ENCODE results near the gene SLC1A3. TPM values are rescaled to one million over a fixed set of nuclear protein-coding genes. Genes with fewer than 3 reads are reported as not detected.
A peak's percentile ranks its signal among the peaks of the same experiment; 100 is the strongest.

SLC1A3 gene
- total and polyA plus RNA-seq, 7 experiments from 2014 or later = 0.32 to 3.1 (median 0.62) TPM; not detected in 3

- Mint-ChIP-seq H3K9me3 (peaks cover 0 to 1% (median 0%) of the 10 kb centered on the region in 11 donors), H3K36me3 (no peaks in the 10 kb centered on the region), H3K4me3 (peak overlapping the region in 2 of 10 donors; percentile 6 to 63), H3K4me1 (peaks cover 7 to 14% (median 10%) of the 10 kb centered on the region in 7 donors), H3K27me3 (peaks cover 15 to 36% (median 33%) of the 10 kb centered on the region in 5 donors), H3K27ac (peak overlapping the region in 1 of 9 donors; percentile 25)
- H3K9me3 ChIP-seq (ENCODE audit: control insufficient read depth in 2 of 3, low read length in 3 of 3) = no peaks in the 10 kb centered on the region
- peak; percentile 70 for ATAC-seq
- ChIA-PET CTCF (interaction anchor here (0.9 kb wide), 1 partner anchor 12 kb away, joined by 4 read pairs; no protein-coding TSS in a partner anchor), POLR2A (no interaction called here)
- intact Hi-C loops (cut with micrococcal nuclease) = loop anchor here in 1 of 2 donors (1.0 to 10.0 kb wide), 3 partner anchors 281 to 618 kb away; no protein-coding TSS in a partner anchor
- no peaks in the 10 kb centered on the region for H3K27me3 ChIP-seq (ENCODE audit: control insufficient read depth in 2 of 2, insufficient read depth in 2 of 2, low read length in 2 of 2)
- no peaks in the 10 kb centered on the region for H3K36me3 ChIP-seq (ENCODE audit: control insufficient read depth in 2 of 3, insufficient read depth in 3 of 3, low read length in 3 of 3)
- peaks cover 5 to 8% of the 10 kb centered on the region in 2 donors for H3K4me1 ChIP-seq (ENCODE audit: control insufficient read depth in 2 of 2, insufficient read depth in 2 of 2, low read length in 2 of 2)
- H3K27ac ChIP-seq (ENCODE audit: low read depth, low read length) = no peak overlapping the region
- DNase-seq = peak in 2 of 9 donors; percentile 23 to 47
- no peak overlapping the region for H3K4me3 ChIP-seq (ENCODE audit: low read length)
Observed at GRCh38 chr5:36692791-36693763, 86.7 kb downstream of the SLC1A3 start.

- no peak overlapping the region for H3K27ac ChIP-seq (ENCODE audit: low read depth, low read length)
- Mint-ChIP-seq H3K27ac (no peak overlapping the region), H3K9me3 (peaks cover 0 to 1% (median 0%) of the 10 kb centered on the region in 11 donors), H3K27me3 (peaks cover 15 to 36% (median 26%) of the 10 kb centered on the region in 5 donors), H3K4me3 (no peak overlapping the region), H3K4me1 (peaks cover 7 to 14% (median 10%) of the 10 kb centered on the region in 7 donors), H3K36me3 (peaks cover 0 to 2% (median 0%) of the 10 kb centered on the region in 5 donors)
- H3K9me3 ChIP-seq (ENCODE audit: control insufficient read depth in 2 of 3, low read length in 3 of 3) = no peaks in the 10 kb centered on the region
- no peaks in the 10 kb centered on the region for H3K27me3 ChIP-seq (ENCODE audit: control insufficient read depth in 2 of 2, insufficient read depth in 2 of 2, low read length in 2 of 2)
- ChIA-PET POLR2A (no interaction called here), CTCF (no interaction called here)
- no peak overlapping the region for H3K4me3 ChIP-seq (ENCODE audit: low read length)
- H3K4me1 ChIP-seq (ENCODE audit: control insufficient read depth in 2 of 2, insufficient read depth in 2 of 2, low read length in 2 of 2) = peaks cover 5 to 8% of the 10 kb centered on the region in 2 donors
- ATAC-seq = no peak
- intact Hi-C loops (cut with micrococcal nuclease) = loop anchor here in 1 of 2 donors (5.0 to 10.0 kb wide), 2 partner anchors 282 to 620 kb away; no protein-coding TSS in a partner anchor
- no peaks in the 10 kb centered on the region for H3K36me3 ChIP-seq (ENCODE audit: control insufficient read depth in 2 of 3, insufficient read depth in 3 of 3, low read length in 3 of 3)
- DNase-seq = no peak
Observed at GRCh38 chr5:36694351-36694750, 87.9 kb downstream of the SLC1A3 start.

GRCh38 chr5:36696059-36696673 is 89.8 kb downstream of the SLC1A3 start:
- Mint-ChIP-seq H3K9me3 (peaks cover 0 to 1% (median 0%) of the 10 kb centered on the region in 11 donors), H3K36me3 (peaks cover 0 to 4% (median 3%) of the 10 kb centered on the region in 5 donors), H3K27ac (no peak overlapping the region), H3K4me1 (peaks cover 0 to 3% (median 0%) of the 10 kb centered on the region in 7 donors), H3K27me3 (peaks cover 7 to 28% (median 17%) of the 10 kb centered on the region in 5 donors), H3K4me3 (no peak overlapping the region)
- intact Hi-C loops (cut with micrococcal nuclease) = loop anchor here (1.0 to 10.0 kb wide), 2 partner anchors 431 to 621 kb away; no protein-coding TSS in a partner anchor
- DNase-seq = peak in 6 of 9 donors; percentile 4 to 42 (median 20)
- Histone ChIP-seq H3K9me3 (ENCODE audit: control insufficient read depth in 2 of 3, low read length in 3 of 3) (no peaks in the 10 kb centered on the region), H3K27me3 (ENCODE audit: control insufficient read depth in 2 of 2, insufficient read depth in 2 of 2, low read length in 2 of 2) (no peaks in the 10 kb centered on the region), H3K36me3 (ENCODE audit: control insufficient read depth in 2 of 3, insufficient read depth in 3 of 3, low read length in 3 of 3) (no peaks in the 10 kb centered on the region), H3K4me3 (ENCODE audit: low read length) (no peak overlapping the region), H3K27ac (ENCODE audit: low read depth, low read length) (no peak overlapping the region), H3K4me1 (ENCODE audit: control insufficient read depth in 2 of 2, insufficient read depth in 2 of 2, low read length in 2 of 2) (no peaks in the 10 kb centered on the region)
- ATAC-seq = peak; percentile 67
- ChIA-PET CTCF (interaction anchor here (0.6 to 1.1 kb wide), 3 partner anchors 173 to 1609 kb away, joined by 3 read pairs; no protein-coding TSS in a partner anchor), POLR2A (interaction anchor here (0.6 kb wide), 1 partner anchor 181 kb away, joined by 5 read pairs; no protein-coding TSS in a partner anchor)

DNA sequence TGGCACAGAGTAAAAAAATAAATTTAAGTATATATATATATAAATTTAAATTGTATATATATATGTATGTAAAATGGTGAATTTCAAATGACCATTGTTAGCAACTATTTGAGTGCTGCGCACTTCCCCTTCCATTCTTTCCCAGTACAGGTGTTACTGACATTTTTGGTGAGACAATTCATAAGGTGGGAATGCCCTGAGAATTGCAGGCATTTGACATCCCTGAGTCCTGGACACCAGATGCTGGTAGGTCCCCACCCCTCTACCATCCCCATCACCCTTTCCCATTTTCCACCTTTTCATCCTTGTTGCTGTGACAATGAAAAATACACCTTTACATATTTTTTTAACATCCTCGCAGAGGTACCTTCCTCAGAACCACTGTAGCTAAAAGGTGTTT is 91.6 kb downstream of the SLC1A3 start:
- Histone ChIP-seq H3K9me3 (ENCODE audit: control insufficient read depth in 2 of 3, low read length in 3 of 3) (no peaks in the 10 kb centered on the region), H3K27me3 (ENCODE audit: control insufficient read depth in 2 of 2, insufficient read depth in 2 of 2, low read length in 2 of 2) (no peaks in the 10 kb centered on the region), H3K4me1 (ENCODE audit: control insufficient read depth in 2 of 2, insufficient read depth in 2 of 2, low read length in 2 of 2) (no peaks in the 10 kb centered on the region), H3K36me3 (ENCODE audit: control insufficient read depth in 2 of 3, insufficient read depth in 3 of 3, low read length in 3 of 3) (no peaks in the 10 kb centered on the region), H3K4me3 (ENCODE audit: low read length) (no peak overlapping the region), H3K27ac (ENCODE audit: low read depth, low read length) (no peak overlapping the region)
- ATAC-seq = no peak
- Mint-ChIP-seq H3K4me1 (peaks cover 0 to 4% (median 0%) of the 10 kb centered on the region in 7 donors), H3K9me3 (no peaks in the 10 kb centered on the region), H3K27me3 (peaks cover 0 to 15% (median 11%) of the 10 kb centered on the region in 5 donors), H3K36me3 (peaks cover 2 to 14% (median 9%) of the 10 kb centered on the region in 5 donors), H3K27ac (no peak overlapping the region), H3K4me3 (no peak overlapping the region)
- ChIA-PET POLR2A (no interaction called here), CTCF (no interaction called here)
- DNase-seq = no peak
- intact Hi-C loops (cut with micrococcal nuclease) = loop anchor here in 1 of 2 donors (10.0 kb wide), 1 partner anchor 623 kb away; no protein-coding TSS in a partner anchor

- no peak for DNase-seq
- H3K27me3 Mint-ChIP-seq = peaks cover 0 to 16% (median 5%) of the 10 kb centered on the region in 5 donors
- no peaks in the 10 kb centered on the region for H3K4me1 ChIP-seq (ENCODE audit: control insufficient read depth in 2 of 2, insufficient read depth in 2 of 2, low read length in 2 of 2)
- ATAC-seq = peak; percentile 68
- H3K9me3 Mint-ChIP-seq = peaks cover 0 to 2% (median 0%) of the 10 kb centered on the region in 11 donors
- ChIA-PET CTCF (interaction anchor here (0.7 kb wide), 2 partner anchors 267 to 510 kb away, joined by 3 to 4 read pairs; no protein-coding TSS in a partner anchor), POLR2A (interaction anchor here (0.5 kb wide), 1 partner anchor 1445 kb away, joined by 3 read pairs; no protein-coding TSS in a partner anchor)
- no peak overlapping the region for H3K27ac Mint-ChIP-seq
- peaks cover 5 to 22% (median 15%) of the 10 kb centered on the region in 5 donors for H3K36me3 Mint-ChIP-seq
- H3K27me3 ChIP-seq (ENCODE audit: control insufficient read depth in 2 of 2, insufficient read depth in 2 of 2, low read length in 2 of 2) = no peaks in the 10 kb centered on the region
- no peak overlapping the region for H3K4me3 ChIP-seq (ENCODE audit: low read length)
- H3K9me3 ChIP-seq (ENCODE audit: control insufficient read depth in 2 of 3, low read length in 3 of 3) = no peaks in the 10 kb centered on the region
- no peaks in the 10 kb centered on the region for H3K36me3 ChIP-seq (ENCODE audit: control insufficient read depth in 2 of 3, insufficient read depth in 3 of 3, low read length in 3 of 3)
- intact Hi-C loops (cut with micrococcal nuclease) = no loop called here
- H3K4me3 Mint-ChIP-seq = no peak overlapping the region
- peaks cover 0 to 3% (median 0%) of the 10 kb centered on the region in 7 donors for H3K4me1 Mint-ChIP-seq
- no peak overlapping the region for H3K27ac ChIP-seq (ENCODE audit: low read depth, low read length)
Observed at GRCh38 chr5:36701085-36701698, 94.8 kb downstream of the SLC1A3 start.

Data from naive thymus-derived CD4-positive, alpha-beta T cell (primary cell).